ENCODE results near the gene ARMH3.

DNA sequence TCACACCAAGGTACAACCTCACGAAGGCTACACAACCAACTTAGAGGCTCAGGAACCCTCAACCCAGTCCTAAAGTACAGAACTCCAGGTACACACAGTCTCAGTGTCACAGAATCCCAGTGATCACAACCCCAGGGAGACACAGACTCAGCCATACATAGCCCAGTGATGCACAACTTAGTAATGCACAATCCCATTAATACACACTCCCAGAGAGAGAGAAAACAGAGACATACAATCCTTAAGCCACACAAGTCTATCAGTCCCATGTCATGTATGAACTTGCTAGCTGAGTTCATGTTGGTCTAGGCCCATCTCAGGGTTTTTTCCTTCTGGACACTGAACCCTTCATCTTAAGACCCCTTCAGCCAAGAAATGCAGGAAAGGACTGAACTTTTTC is 217.0 kb downstream of the ARMH3 start:
- TF ChIP-seq, protein P1, sequence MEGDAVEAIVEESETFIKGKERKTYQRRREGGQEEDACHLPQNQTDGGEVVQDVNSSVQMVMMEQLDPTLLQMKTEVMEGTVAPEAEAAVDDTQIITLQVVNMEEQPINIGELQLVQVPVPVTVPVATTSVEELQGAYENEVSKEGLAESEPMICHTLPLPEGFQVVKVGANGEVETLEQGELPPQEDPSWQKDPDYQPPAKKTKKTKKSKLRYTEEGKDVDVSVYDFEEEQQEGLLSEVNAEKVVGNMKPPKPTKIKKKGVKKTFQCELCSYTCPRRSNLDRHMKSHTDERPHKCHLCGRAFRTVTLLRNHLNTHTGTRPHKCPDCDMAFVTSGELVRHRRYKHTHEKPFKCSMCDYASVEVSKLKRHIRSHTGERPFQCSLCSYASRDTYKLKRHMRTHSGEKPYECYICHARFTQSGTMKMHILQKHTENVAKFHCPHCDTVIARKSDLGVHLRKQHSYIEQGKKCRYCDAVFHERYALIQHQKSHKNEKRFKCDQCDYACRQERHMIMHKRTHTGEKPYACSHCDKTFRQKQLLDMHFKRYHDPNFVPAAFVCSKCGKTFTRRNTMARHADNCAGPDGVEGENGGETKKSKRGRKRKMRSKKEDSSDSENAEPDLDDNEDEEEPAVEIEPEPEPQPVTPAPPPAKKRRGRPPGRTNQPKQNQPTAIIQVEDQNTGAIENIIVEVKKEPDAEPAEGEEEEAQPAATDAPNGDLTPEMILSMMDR (IDR thresholded peaks at IDR 0.05; ENCODE audit: low read depth, low read length), result no peak
- TF ChIP-seq, protein P2, sequence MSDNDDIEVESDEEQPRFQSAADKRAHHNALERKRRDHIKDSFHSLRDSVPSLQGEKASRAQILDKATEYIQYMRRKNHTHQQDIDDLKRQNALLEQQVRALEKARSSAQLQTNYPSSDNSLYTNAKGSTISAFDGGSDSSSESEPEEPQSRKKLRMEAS (IDR thresholded peaks at IDR 0.05; ENCODE audit: low read depth, low read length), result no peak
- TF ChIP-seq POLR2A (IDR thresholded peaks at IDR 0.05; ENCODE audit: extremely low read depth, insufficient read length) (no peak), MYC (IDR thresholded peaks at IDR 0.05; ENCODE audit: low read depth, low read length) (no peak)
